Measurements from ENCODE around the gene KCNJ10. TPM values are rescaled to one million over a fixed set of nuclear protein-coding genes. Genes with fewer than 3 reads are reported as not detected.

The KCNJ10 gene
- total RNA-seq, 4 donors from 2014 or later: not detected

GRCh38 chr1:160089883-160090282 lies 19.9 kb upstream of the KCNJ10 start:
- Histone ChIP-seq H3K27me3 (no peaks in the 10 kb centered on the region), H3K4me3 (no peak overlapping the region), H3K27ac (no peak overlapping the region), H3K36me3 (peaks cover 73% of the 10 kb centered on the region), H3K4me1 (no peaks in the 10 kb centered on the region), H3K9me3 (no peaks in the 10 kb centered on the region)
- no peak for TF ChIP-seq POLR2AphosphoS5 (IDR thresholded peaks at IDR 0.05)
- no peak for TF ChIP-seq CTCF (IDR thresholded peaks at IDR 0.05)
- no peak for TF ChIP-seq EP300 (IDR thresholded peaks at IDR 0.05)
- no peak for TF ChIP-seq POLR2A (IDR thresholded peaks at IDR 0.05)
- no peak for DNase-seq (ENCODE audit: low spot score in 2 of 2)
- 81% methylated on average over 3 of the region's 3 CpGs for WGBS

- Histone ChIP-seq H3K9me3 (no peaks in the 10 kb centered on the region), H3K4me3 (no peak overlapping the region), H3K27ac (no peak overlapping the region), H3K36me3 (peaks cover 48% of the 10 kb centered on the region), H3K27me3 (peaks cover 24% of the 10 kb centered on the region), H3K4me1 (peaks cover 11% of the 10 kb centered on the region)
- DNase-seq (ENCODE audit: low spot score in 2 of 2): no peak
- TF ChIP-seq EP300 (IDR thresholded peaks at IDR 0.05): no peak
- TF ChIP-seq CTCF (IDR thresholded peaks at IDR 0.05): no peak
- TF ChIP-seq POLR2AphosphoS5 (IDR thresholded peaks at IDR 0.05): no peak
- TF ChIP-seq POLR2A (IDR thresholded peaks at IDR 0.05): no peak
- 93% methylated on average over 10 of the region's 12 CpGs for WGBS
Measured at GRCh38 chr1:160087118-160087662, 17.2 kb upstream of the KCNJ10 start.

- TF ChIP-seq POLR2A (IDR thresholded peaks at IDR 0.05) (no peak), POLR2AphosphoS5 (IDR thresholded peaks at IDR 0.05) (no peak), CTCF (IDR thresholded peaks at IDR 0.05) (no peak), EP300 (IDR thresholded peaks at IDR 0.05) (no peak)
- H3K36me3 ChIP-seq: peaks cover 41% of the 10 kb centered on the region
- no peak for DNase-seq (ENCODE audit: low spot score in 2 of 2)
- WGBS: 68% methylated on average over 5 of the region's 5 CpGs
- no peak overlapping the region for H3K4me3 ChIP-seq
- no peaks in the 10 kb centered on the region for H3K9me3 ChIP-seq
- H3K27me3 ChIP-seq: peaks cover 31% of the 10 kb centered on the region
- H3K27ac ChIP-seq: no peak overlapping the region
- peaks cover 11% of the 10 kb centered on the region for H3K4me1 ChIP-seq
Measured at GRCh38 chr1:160086456-160086892, 16.5 kb upstream of the KCNJ10 start.

- Histone ChIP-seq H3K36me3 (peaks cover 35% of the 10 kb centered on the region), H3K4me1 (peaks cover 11% of the 10 kb centered on the region), H3K27ac (no peak overlapping the region), H3K27me3 (peaks cover 37% of the 10 kb centered on the region), H3K9me3 (no peaks in the 10 kb centered on the region), H3K4me3 (no peak overlapping the region)
- DNase-seq (ENCODE audit: low spot score in 2 of 2): no peak
- peak; percentile 50 to 88 for TF ChIP-seq CTCF (IDR thresholded peaks at IDR 0.05)
- TF ChIP-seq POLR2AphosphoS5 (IDR thresholded peaks at IDR 0.05): no peak
- 56% methylated on average over 19 of the region's 19 CpGs for WGBS
Measured at GRCh38 chr1:160085686-160086455, 15.9 kb upstream of the KCNJ10 start.

- Histone ChIP-seq H3K9me3 (no peaks in the 10 kb centered on the region), H3K27me3 (peaks cover 48% of the 10 kb centered on the region), H3K4me1 (peaks cover 11% of the 10 kb centered on the region), H3K36me3 (peaks cover 25% of the 10 kb centered on the region), H3K27ac (no peak overlapping the region), H3K4me3 (no peak overlapping the region)
- no peak for DNase-seq (ENCODE audit: low spot score in 2 of 2)
- no peak for TF ChIP-seq EP300 (IDR thresholded peaks at IDR 0.05)
- TF ChIP-seq POLR2AphosphoS5 (IDR thresholded peaks at IDR 0.05): no peak
- TF ChIP-seq CTCF (IDR thresholded peaks at IDR 0.05): no peak
- TF ChIP-seq POLR2A (IDR thresholded peaks at IDR 0.05): no peak
- 86% methylated on average over 30 of the region's 30 CpGs for WGBS
Measured at GRCh38 chr1:160084771-160085321, 14.9 kb upstream of the KCNJ10 start.

Data from suprapubic skin (tissue), 4 donors.